ENCODE measurements around the gene IL3.

The IL3 gene

GRCh38 chr5:132060501-132061161 lies at the start of gene IL3:
Gene IL3, plus strand, starts transcription at chr5:132060655. Its CDS starts 52 bp downstream, at chr5:132060707.
- no peak for DNase-seq (ENCODE audit: low read depth, low spot score)
- no peak within 1 kb of the TSS for H3K27ac ChIP-seq

- no peak overlapping the region for H3K27ac ChIP-seq
- no peak for DNase-seq (ENCODE audit: low read depth, low spot score)
These were observed 49.4 kb upstream of the IL3 start for GRCh38 chr5:132010989-132011621.

DNA sequence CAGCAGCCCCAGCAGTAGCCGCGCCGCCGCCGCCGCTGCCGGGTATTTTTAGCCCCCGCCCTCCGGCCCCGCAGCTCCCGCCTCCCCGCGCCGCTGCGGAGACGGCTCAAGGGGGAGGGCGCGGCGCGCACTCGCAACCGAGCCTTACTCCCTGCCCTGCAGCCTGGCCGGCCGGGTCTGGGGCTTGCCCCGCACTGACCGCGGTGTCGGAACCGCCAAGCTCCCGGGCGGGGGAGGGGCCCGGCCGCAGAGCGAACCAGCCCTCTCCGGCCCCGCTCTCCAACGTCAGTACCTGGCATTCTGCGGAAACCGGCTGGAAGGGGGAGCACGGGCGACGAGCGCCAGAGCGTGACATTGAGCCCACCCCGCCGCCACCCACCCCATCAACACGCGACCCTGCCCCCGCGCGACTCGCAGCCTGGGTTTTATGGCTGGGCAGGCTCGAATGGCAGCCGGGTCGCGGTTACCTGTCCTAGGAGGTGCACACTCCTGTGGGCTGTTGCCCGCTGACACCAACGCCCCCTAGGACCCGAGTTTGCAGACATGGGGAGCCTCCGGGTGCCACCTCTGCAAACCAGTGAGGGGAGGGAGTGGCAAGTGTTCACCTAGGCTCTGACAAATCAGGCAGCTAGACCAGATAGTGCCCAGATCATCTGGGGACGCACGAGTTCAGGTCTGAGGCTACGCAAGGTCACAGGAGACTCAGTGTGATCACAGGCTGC lies 48.7 kb upstream of the IL3 start, which contains the start of gene ACSL6:
Gene ACSL6 (minus strand): TSS at position 37 of the 722 bp plus-strand sequence. CDS start 105 bp downstream, outside the sequence.
- DNase-seq (ENCODE audit: low read depth, low spot score): no peak

DNA sequence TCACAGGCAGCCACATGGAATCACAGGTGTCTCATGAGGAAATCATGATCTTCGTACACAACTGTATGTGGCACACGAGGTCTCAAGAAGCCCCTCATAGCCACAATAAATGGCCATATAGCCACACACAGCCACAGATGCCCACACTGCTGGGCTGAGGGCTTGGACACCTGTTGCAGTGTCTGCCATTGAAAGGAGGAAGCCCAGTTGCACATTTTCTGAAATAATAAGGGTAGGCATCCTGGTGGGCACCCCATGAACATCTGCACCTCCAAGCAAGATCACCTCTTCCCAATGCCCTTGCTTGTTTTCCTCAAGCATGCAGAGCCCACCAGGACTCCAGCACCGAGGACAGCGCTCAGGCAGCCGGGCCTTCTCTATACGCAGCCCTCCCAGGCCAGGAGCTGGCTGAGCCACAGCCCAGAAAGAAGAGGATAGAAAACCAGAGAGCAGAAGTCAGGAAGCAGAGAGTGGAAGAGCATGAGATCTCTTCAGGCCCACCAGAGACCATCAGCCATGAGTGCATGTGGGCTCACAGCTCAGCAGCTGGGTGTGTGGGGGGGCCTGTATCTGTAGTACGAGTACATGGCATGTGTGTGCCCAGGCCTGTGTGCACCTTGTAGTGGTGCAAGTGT lies 48.0 kb upstream of the IL3 start:
- DNase-seq (ENCODE audit: low read depth, low spot score): no peak
- H3K27ac ChIP-seq: no peak overlapping the region

More for the DNA sequence above, 48.7 kb upstream of the IL3 start, which contains the start of gene ACSL6:
- no peak within 1 kb of the TSS for H3K27ac ChIP-seq

- no peak for DNase-seq (ENCODE audit: low read depth, low spot score)
- H3K27ac ChIP-seq: no peak overlapping the region
These were observed 47.3 kb upstream of the IL3 start for GRCh38 chr5:132013006-132013689.

- no peak overlapping the region for H3K27ac ChIP-seq
- DNase-seq (ENCODE audit: low read depth, low spot score): no peak
These were observed 46.7 kb upstream of the IL3 start for GRCh38 chr5:132013711-132014110.

DNA sequence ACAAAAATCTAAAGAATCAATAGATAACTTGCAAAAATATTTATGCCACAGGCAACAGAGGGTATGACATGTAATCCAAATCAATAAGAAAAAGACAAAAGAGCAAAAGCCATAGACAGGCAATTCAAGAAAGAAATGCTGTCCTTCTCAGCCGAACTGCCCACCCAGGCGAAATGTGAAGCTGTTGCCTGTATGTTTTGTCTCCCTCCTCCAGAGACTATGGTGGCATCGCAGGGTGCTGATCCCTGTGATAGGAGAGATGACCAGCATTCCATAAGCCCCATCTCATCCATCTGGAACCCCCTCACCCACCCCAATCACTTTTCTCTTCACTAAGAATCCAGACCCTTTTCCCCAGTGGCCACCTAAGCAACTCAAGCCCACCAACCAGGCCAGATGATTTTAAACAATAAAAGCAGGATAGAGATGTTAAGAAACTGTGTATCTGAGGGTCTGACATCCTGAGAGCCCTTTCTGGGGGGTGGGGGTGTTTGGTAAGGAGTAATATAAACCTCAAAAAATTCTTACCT lies 43.7 kb upstream of the IL3 start:
- no peak overlapping the region for H3K27ac ChIP-seq
- DNase-seq (ENCODE audit: low read depth, low spot score): no peak

DNA sequence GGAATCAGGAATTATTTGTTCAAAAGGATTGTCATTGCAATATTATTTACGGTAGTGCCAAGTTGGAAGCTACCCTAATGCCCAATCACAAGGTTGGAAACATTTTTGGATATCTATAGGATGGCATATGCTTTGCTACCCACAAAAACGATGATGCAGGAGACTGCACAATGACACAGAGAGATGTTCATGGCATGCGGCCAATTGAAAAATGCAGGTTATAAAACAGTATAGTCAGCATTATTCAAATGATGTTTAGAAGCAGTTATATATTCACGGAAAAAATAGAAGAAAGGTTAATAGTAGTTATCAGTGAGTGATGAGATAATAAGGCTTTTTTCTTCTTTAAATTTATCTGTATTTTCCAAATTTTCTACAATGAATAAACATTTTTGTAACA lies 43.1 kb upstream of the IL3 start:
- H3K27ac ChIP-seq: no peak overlapping the region

GRCh38 chr5:132017738-132018625 lies 42.5 kb upstream of the IL3 start:
- no peak overlapping the region for H3K27ac ChIP-seq
- DNase-seq (ENCODE audit: low read depth, low spot score): no peak

More for the DNA sequence above, 43.1 kb upstream of the IL3 start:
- no peak for DNase-seq (ENCODE audit: low read depth, low spot score)

DNA sequence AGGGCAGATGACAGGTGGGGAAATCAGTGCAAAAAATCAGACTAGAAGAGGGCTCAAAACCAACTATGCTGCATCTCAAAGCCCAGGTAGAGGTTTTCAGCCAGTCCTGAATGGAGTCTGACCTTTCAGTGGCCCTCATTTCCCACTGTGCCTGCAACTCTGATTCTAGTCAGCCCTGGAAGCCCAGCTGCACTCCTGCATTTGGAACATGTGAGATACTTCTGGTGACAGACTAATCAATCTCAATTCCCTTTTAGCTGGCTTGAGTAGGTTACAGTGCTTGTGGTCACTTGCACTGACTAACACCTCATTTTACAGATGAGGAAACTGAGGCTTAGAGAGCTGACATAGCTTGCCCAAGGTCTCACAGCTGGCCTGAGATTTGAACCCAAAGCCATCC lies 41.1 kb upstream of the IL3 start:
- no peak overlapping the region for H3K27ac ChIP-seq
- DNase-seq (ENCODE audit: low read depth, low spot score): no peak

GRCh38 chr5:132019857-132020555 lies 40.4 kb upstream of the IL3 start:
- no peak for DNase-seq (ENCODE audit: low read depth, low spot score)
- no peak overlapping the region for H3K27ac ChIP-seq

DNA sequence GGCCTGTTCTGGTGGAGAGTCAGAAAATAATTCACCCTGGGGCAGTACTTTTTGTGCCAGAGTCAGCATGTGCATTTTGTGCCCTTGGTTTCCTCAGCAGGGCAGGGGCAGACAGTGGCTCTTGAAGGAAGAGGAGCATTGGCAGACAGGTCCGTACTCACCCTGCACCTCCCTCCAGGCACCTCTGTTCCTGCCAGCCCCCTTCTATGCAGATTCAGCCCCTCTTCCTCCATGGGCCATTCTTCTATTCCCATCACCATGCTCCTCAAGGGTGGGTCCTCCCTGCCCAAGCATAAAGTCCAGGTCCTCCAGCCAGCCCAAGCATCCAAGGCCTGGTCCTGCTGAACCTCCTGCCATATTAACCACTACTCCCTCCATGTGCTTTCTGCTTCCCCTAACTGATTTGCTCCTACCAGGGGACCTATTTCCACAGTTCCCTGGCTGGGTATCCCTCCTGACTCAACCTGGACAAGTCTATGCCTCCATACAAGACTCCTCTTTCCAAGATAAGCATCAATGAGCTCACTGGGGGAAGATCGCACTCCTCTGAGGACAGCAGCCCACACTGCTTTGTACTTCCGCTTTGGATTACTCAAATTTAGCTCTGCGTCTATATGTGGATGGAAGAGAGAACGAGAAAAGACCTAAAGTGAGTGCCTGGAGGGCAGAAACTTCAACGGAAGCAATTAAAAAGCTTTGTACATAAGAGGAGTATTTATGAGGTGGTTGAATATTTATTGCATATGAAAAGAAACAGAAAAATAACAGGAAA lies 39.7 kb upstream of the IL3 start:
- no peak for DNase-seq (ENCODE audit: low read depth, low spot score)
- no peak overlapping the region for H3K27ac ChIP-seq

DNA sequence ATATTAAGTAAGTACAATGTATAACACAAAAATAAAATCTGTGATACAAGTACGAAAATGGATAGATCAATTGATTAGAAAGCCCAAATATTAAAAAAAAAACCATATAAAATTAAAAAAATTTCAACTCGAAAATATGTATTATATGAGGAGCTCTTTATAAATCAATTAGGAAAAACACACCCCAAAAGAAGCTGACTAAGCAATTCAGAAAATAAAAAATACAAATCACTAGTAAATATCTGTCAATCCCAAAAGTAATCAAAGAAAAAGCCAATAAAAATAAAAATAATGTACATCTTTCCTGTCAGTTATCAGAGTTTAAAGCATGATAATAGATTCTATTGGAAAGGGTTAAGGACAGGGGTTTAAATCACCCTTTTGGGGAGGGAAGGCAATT lies 38.8 kb upstream of the IL3 start:
- H3K27ac ChIP-seq: no peak overlapping the region
- DNase-seq (ENCODE audit: low read depth, low spot score): no peak

DNA sequence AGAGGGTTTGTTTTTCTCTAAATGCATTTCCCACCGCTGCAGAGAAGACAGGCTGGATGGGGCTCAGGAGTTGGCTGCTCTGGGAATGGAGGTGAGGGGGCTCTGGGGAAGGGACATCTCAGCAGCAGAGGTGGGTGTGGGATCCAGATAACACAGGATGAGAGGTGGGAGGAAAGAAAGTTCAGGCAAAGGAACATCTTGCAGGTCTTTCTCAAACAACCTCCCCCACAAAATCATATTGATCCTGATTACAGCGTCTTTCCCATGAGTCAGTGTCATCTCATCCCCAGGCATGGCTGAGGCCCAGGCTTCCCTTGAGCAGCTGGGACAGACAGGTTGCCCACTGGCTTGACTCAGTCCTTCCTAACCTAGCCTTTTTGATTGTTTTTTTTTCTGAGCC lies 37.7 kb upstream of the IL3 start:
- H3K27ac ChIP-seq: no peak overlapping the region
- DNase-seq (ENCODE audit: low read depth, low spot score): no peak

GRCh38 chr5:132023258-132024116 lies 37.0 kb upstream of the IL3 start:
- H3K27ac ChIP-seq: no peak overlapping the region
- no peak for DNase-seq (ENCODE audit: low read depth, low spot score)

- H3K27ac ChIP-seq: no peak overlapping the region
- no peak for DNase-seq (ENCODE audit: low read depth, low spot score)
These were observed 36.4 kb upstream of the IL3 start for GRCh38 chr5:132024117-132024435.

DNA sequence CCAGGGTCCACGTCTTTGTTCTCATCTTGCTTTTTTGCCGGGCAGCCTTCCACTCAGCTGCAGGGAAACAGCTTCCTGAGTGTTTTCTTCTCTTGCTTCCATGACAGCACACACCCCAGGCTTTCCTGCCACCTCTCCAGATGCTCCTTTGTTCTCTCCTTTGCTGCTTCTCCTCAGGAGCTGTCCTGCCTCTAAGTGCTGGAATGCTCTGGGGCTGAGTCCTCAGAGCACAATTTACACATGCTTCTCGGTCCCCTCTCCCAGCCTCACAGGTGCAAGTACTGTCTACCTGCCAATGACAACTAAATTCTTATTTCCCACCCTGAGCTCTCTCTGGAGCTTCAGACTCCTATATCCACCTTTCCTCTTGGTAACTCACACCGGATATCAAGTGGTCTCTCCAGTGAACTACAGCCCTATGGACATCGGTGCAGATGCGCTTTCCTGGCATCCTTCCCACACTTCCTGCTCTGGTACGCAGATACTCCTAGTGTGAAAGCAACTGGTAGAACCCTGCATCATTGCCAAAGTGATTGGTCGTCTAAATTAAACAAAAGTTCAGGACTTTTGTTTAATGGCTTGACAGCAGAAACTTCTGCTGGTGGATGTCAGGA lies 35.6 kb upstream of the IL3 start:
- DNase-seq (ENCODE audit: low read depth, low spot score): no peak
- no peak overlapping the region for H3K27ac ChIP-seq

All from epithelial cell of prostate (primary cell).